ENCODE data around the gene ETNK2. TPM values are rescaled to one million over a fixed set of nuclear protein-coding genes. Genes with fewer than 3 reads are reported as not detected.
"Not testable (repeated sequence)": the region's sequence is repeated elsewhere in the genome, so short reads cannot be mapped to it uniquely, and the experiment has no call there.

The ETNK2 gene
- total RNA-seq, 1 donor from 2014 or later: 4.5 TPM

- Histone ChIP-seq H3K9me3 (no peaks in the 10 kb centered on the region), H3K27me3 (ENCODE audit: low read depth) (no peaks in the 10 kb centered on the region), H3K36me3 (no peaks in the 10 kb centered on the region), H3K27ac (peak overlapping the region; percentile 19), H3K4me3 (no peak overlapping the region), H3K4me1 (peaks cover 75% of the 10 kb centered on the region)
- ATAC-seq (no peak), DNase-seq (no peak)
- intact Hi-C loops (cut with DNase I): no loop called here
- no peak for TF ChIP-seq CTCF (IDR thresholded peaks at IDR 0.05)
These were observed 58.5 kb downstream of the ETNK2 start for GRCh38 chr1:204093421-204093717.

DNA sequence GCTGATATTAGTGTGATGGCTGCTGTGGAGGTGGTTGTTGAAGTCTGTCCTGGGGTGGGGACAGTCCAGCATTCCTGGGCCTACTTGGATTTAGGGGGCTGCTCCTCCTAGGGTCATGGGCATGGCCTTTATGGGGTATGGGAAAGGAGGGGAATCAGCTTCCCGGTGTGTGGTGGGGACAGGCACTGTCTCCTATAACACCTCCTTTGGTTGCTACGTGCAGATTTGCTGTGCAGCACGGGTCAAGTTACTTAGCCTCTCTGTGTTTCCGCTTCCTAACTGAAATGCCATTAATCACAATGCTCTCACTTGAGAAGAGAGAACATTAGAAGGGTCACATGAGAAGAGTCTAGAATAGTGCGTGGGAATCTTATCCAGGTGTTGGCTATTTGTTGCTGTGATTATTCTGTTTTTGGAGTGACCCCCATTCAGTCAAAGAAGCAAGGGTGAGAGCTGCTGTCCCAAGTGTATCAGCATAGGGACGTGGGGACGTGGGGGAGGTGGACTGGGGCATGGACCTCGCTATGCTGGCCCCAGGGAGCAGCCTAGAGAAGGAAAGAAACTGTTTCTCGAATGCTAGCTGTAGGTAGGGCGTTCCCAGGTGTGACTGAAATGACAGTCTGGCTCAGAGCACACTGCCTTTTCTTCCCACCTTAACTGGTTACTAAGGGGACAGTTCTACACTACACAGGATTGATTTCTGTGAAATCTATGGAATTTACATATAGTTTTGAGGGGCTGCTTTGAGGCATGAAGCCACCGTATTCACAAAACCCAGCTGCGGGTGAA, 59.0 kb downstream of the ETNK2 start:
- Histone ChIP-seq H3K4me3 (no peak overlapping the region), H3K27ac (peak overlapping the region; percentile 19), H3K36me3 (no peaks in the 10 kb centered on the region), H3K27me3 (ENCODE audit: low read depth) (no peaks in the 10 kb centered on the region), H3K9me3 (no peaks in the 10 kb centered on the region), H3K4me1 (peaks cover 81% of the 10 kb centered on the region)
- TF ChIP-seq CTCF (IDR thresholded peaks at IDR 0.05): no peak
- intact Hi-C loops (cut with DNase I): no loop called here
- DNase-seq: no peak
- no peak for ATAC-seq

GRCh38 chr1:204091787-204092312, 60.0 kb downstream of the ETNK2 start:
- TF ChIP-seq CTCF (IDR thresholded peaks at IDR 0.05): no peak
- H3K4me1 ChIP-seq: peaks cover 90% of the 10 kb centered on the region
- H3K27me3 ChIP-seq (ENCODE audit: low read depth): no peaks in the 10 kb centered on the region
- H3K36me3 ChIP-seq: no peaks in the 10 kb centered on the region
- DNase-seq (no peak), ATAC-seq (no peak)
- H3K4me3 ChIP-seq: no peak overlapping the region
- H3K27ac ChIP-seq: peak overlapping the region; percentile 24
- no peaks in the 10 kb centered on the region for H3K9me3 ChIP-seq
- intact Hi-C loops (cut with DNase I): no loop called here

DNA sequence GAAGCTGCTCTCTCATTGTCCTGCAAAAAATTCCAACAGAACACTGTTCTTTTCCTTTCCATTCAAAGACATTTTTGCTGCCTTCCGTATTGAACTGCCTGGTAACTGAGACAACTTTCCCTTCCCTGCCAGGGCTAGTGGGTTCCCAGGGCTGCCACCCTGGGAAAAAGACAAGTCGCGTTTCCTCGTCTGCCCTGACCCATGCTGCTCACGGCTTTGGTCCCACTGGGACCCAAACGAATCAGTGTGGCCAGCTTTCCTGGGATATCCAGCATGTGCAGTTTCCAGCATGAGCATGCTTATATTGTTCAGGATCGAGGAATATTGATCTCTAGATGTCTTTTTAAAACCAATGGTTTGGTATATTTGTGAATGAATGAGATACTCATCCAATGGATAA, 60.8 kb downstream of the ETNK2 start:
- intact Hi-C loops (cut with DNase I): no loop called here
- H3K27me3 ChIP-seq (ENCODE audit: low read depth): no peaks in the 10 kb centered on the region
- no peak for TF ChIP-seq CTCF (IDR thresholded peaks at IDR 0.05)
- peak overlapping the region; percentile 86 for H3K27ac ChIP-seq
- no peaks in the 10 kb centered on the region for H3K36me3 ChIP-seq
- no peak for DNase-seq
- no peak for ATAC-seq
- no peak overlapping the region for H3K4me3 ChIP-seq
- H3K9me3 ChIP-seq: no peaks in the 10 kb centered on the region
- peaks cover 97% of the 10 kb centered on the region for H3K4me1 ChIP-seq

- H3K27me3 ChIP-seq (ENCODE audit: low read depth); intact Hi-C loops (cut with DNase I); H3K36me3 ChIP-seq; DNase-seq; ATAC-seq; H3K9me3 ChIP-seq; H3K4me3 ChIP-seq: not testable (repeated sequence)
- Histone ChIP-seq H3K27ac (peak overlapping the region; percentile 86), H3K4me1 (peaks cover 97% of the 10 kb centered on the region)
These were observed 61.7 kb downstream of the ETNK2 start for GRCh38 chr1:204090132-204090531.

DNA sequence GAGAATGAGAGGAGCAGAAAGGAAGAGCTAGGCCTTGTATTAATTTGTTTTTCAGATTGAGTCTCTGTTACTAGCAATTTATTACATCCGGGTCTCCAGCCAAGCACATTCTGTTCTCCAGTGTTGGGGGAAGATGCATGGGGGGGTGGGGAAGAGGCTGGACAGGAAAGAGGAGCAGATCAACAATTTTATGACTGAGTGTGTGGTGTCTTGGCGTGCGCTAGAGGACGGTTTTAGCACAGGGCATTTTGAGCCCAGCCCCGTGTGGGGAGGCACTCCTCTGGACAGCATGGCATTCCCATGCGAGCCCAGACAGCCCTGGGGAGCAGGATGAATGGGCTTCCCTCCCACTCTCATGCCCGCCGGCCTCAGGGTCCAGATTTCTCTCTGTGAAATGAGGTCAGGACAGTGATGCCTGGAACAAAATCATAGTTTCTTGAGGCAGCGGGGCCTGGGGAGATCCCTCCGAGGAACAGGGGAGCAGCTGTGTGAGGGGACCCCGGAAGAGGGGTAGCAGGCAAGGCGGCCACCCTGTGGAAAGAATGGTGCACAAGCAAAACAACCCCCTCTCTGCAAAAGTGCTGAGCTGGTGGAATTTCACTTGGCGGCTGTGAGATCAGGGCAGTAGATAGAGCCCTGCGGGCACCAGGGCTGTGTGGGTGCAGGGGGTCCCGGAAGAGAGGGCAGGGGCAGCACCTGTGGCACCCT, 62.6 kb downstream of the ETNK2 start:
- peak overlapping the region; percentile 19 for H3K4me3 ChIP-seq
- no peaks in the 10 kb centered on the region for H3K36me3 ChIP-seq
- peak in 1 of 2 donors; percentile 61 for ATAC-seq
- peaks cover 97% of the 10 kb centered on the region for H3K4me1 ChIP-seq
- no peak for TF ChIP-seq CTCF (IDR thresholded peaks at IDR 0.05)
- no peaks in the 10 kb centered on the region for H3K9me3 ChIP-seq
- peak overlapping the region; percentile 86 for H3K27ac ChIP-seq
- no peak for DNase-seq
- intact Hi-C loops (cut with DNase I): no loop called here
- H3K27me3 ChIP-seq (ENCODE audit: low read depth): no peaks in the 10 kb centered on the region

Measured in lower lobe of right lung (tissue), 2 donors.